ENCODE results near the gene DQX1.

Gene DQX1

DNA sequence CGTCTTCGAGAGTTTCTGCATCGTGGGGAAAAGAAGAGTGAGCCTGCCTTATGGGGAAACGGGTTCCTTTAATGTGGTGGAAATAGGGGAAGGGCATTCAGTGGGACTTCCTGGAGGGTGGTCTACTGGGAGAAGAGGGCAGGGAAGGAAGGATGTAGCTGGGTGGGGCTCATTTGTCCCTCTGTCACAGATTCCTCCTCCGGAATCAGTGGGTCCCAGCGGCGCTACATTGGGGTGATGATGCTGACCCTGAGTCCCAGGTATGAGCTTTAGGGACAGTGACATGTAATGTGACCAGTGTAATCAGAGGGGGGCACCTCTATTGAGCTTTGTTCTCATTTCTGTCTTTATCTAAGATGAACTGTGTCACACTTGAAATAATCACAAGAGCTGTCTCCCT is 5.6 kb upstream of the DQX1 start:
- DNase-seq, result no peak

DNA sequence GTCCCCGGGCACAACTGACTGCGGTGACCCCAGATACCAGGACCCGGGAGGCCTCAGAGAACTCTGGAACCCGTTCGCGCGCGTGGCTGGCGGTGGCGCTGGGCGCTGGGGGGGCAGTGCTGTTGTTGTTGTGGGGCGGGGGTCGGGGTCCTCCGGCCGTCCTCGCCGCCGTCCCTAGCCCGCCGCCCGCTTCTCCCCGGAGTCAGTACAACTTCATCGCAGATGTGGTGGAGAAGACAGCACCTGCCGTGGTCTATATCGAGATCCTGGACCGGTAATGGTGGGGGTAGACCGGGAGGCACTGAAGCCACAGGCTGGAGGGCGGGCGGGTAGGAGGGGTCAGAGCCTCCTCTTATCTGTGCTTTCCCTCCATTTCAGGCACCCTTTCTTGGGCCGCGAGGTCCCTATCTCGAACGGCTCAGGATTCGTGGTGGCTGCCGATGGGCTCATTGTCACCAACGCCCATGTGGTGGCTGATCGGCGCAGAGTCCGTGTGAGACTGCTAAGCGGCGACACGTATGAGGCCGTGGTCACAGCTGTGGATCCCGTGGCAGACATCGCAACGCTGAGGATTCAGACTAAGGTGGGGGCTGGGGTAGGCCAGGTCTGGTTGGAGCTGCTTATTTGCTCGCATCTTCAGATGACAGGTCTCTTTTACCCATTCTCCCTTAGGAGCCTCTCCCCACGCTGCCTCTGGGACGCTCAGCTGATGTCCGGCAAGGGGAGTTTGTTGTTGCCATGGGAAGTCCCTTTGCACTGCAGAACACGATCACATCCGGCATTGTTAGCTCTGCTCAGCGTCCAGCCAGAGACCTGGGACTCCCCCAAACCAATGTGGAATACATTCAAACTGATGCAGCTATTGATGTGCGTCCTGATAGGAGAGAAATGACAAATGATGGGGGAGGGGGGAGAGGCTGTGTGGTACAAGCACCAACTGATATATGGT is 4.5 kb upstream of the DQX1 start:
- DNase-seq, result peak; percentile 99

DNA sequence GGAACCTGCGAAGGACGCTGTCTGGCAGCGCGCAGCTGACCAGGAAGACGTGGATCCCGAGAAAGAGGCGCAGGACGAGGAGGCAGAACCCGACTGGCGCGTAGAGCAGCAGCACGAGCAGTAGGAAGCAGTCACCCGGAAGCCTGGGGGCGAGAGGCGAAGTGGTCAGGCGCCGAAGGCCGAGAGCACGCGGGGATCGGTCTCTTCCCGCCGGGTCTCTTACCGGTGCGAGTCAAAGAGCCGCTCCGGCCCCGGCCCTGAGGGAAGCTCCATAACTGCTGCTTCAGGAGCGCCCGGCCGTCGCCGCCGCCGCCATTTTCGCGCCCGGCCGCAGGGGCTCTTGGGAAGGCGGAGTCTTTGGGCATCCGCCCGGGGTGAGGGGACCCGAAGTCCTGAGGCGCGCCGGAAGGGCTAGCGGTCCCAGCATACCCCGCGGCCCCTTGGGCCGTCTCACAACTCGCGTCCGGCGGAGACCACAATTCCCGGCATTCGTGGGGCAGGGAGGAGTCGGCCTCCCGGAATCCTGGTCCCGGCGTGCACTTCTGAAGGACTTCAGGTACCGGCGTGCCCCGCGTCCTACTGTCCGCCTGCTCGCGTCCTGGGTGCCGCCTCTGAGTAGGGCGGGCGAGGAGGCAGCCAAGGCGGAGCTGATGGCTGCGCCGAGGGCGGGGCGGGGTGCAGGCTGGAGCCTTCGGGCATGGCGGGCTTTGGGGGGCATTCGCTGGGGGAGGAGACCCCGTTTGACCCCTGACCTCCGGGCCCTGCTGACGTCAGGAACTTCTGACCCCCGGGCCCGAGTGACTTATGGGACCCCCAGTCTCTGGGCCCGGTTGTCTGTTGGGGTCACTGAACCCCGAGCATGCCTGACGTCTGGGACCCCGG is 3.6 kb upstream of the DQX1 start, which contains the start of the genes AUP1 and HTRA2:
TSS of gene AUP1 (minus strand) at position 350 of the 882 bp plus-strand sequence. CDS start at position 273, 77 bp downstream.
TSS of gene HTRA2 (plus strand) at position 577 of the 882 bp plus-strand sequence. CDS start at position 651, 74 bp downstream.
- DNase-seq, result peak; percentile 99

DNA sequence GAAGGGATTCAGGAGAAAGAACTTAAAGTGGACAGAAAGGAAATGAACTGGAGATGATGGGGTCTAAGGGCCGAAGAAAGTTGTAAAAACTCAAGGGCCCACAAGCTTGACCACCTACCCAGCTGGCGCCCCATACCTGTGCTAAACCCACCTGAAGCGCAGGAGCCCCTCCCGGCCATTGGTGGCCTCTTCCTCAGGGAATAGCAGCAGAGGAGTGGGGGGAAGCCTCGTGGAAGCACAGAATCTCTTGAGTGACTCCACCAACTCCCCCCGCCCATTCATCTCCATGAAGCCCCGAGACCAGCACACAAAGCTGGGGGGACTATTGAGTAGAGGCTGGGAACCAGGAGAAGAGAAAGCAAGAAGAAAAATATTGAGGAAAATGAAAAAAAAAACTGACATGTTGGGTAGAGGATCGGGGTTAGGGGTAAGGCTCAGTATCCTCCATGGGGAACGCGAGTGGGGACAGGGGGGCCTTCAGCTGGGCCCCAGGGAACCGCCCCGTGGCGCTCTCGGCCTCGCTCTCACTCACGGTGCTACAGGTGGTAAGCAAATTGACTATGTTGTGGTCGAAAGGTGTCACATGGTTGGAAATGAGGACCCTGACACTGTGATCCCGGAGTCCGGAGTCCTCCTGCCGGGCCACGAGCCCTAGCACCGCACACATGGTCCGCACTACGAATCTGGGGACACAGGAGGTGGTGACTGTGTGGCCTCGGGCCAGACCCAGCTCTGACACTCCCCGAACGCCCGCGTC is 2.7 kb upstream of the DQX1 start:
- DNase-seq, result no peak

GRCh38 chr2:74527741-74528140 is 1.7 kb upstream of the DQX1 start:
- no peak for DNase-seq

- no peak for DNase-seq
These were observed 709 bp upstream of the DQX1 start for GRCh38 chr2:74526649-74527230.

DNA sequence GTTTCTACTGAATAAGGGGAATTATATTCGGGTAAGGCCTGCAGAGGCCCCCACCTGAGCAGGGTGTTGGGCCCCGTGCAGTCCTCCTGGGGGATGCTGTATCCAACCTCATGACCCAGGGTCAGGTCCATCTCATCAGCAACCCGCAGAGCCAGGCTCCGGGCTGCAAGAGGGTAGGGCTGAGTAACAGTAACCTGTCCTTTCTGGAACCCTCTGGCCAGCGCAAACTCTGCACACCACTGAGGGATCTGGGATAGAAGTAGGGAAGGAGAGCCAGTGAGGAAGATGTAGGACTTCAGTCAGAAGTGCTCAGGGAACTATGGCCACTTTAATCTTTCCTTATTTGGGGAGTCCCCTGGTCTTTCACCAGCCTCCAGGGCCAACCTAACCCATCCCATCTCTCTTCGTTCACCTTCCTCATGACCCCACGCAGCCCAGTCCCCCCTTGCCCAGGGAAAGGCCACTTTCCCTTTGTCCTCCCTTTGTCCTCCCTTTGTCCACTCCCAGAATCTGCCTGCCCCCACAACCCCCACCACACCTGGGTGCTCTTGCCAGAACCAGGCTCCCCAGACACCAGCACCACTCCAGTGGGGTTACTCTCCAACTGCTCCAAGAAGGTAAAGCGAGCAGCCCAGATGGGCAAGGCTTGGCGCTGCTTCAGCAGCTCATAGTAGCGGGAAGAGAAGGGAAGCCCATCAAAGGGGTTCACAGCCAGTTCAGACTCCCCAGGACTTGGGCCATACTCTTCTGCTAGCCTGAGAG is 895 bp downstream of the DQX1 start:
- DNase-seq, result no peak

DNA sequence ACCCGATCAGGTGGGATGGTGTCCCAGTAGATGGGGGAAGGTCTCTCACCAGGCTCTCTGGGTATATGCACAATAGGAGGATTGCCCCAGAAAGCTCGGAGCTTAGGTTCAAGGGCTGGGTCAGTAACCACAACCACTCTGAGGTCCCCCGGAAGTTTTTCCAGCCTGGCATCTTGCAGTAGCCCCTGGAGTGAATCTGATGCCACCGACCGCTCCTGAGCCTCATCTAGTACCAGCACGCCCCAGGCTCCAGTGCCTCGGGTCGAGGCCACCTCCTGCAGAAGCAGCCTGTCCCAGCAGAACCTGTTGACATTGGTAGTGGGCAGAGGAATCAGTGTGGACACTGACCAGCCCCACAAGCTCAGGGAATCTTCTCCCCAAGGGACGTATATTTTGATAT is 2.0 kb downstream of the DQX1 start:
- no peak for DNase-seq

GRCh38 chr2:74522516-74522915 is 3.5 kb downstream of the DQX1 start:
- DNase-seq, result no peak

- DNase-seq, result no peak
These were observed 9.4 kb downstream of the DQX1 start for GRCh38 chr2:74516650-74517049.

GRCh38 chr2:74515981-74516633 is 9.9 kb downstream of the DQX1 start:
- DNase-seq, result peak; percentile 81

DNA sequence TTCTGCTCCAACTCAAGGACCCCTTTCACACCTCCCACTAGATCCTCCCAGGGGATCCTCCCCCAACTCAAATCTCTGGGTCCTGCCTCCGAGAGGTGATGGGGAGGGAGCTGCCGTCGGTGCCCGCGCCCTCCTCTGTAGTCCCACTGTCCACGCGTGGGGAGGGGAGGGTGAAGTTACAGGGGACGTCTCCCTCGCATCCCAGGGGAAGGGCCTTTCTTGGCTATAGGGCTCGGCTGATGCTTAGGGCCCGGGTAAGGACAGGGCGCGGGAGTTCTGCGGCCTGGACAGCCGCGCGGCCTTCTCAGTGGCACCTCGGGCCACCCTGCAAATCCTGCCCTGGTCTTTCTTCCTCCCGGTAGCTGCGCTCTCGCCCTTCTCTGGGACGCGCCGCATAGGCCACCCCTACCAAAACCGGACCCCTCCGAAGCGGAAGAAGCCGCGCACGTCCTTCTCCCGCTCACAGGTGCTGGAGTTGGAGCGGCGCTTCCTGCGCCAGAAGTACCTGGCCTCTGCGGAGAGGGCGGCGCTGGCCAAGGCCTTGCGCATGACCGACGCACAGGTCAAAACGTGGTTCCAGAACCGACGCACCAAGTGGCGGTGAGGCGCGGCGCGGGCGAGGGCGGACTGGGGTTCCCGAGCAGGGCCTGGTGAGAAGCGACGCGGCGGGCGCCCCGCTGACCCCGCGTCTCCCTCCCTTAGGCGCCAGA is 10.6 kb downstream of the DQX1 start:
- no peak for DNase-seq

- no peak for DNase-seq
These were observed 11.4 kb downstream of the DQX1 start, which contains the start of gene TLX2 for GRCh38 chr2:74514368-74515270. Gene TLX2 (plus strand): TSS chr2:74514450. CDS start chr2:74514807, 357 bp downstream.

- no peak for DNase-seq
These were observed 12.2 kb downstream of the DQX1 start for GRCh38 chr2:74513605-74514367.

- no peak for DNase-seq
These were observed 13.1 kb downstream of the DQX1 start for GRCh38 chr2:74512744-74513604.

DNA sequence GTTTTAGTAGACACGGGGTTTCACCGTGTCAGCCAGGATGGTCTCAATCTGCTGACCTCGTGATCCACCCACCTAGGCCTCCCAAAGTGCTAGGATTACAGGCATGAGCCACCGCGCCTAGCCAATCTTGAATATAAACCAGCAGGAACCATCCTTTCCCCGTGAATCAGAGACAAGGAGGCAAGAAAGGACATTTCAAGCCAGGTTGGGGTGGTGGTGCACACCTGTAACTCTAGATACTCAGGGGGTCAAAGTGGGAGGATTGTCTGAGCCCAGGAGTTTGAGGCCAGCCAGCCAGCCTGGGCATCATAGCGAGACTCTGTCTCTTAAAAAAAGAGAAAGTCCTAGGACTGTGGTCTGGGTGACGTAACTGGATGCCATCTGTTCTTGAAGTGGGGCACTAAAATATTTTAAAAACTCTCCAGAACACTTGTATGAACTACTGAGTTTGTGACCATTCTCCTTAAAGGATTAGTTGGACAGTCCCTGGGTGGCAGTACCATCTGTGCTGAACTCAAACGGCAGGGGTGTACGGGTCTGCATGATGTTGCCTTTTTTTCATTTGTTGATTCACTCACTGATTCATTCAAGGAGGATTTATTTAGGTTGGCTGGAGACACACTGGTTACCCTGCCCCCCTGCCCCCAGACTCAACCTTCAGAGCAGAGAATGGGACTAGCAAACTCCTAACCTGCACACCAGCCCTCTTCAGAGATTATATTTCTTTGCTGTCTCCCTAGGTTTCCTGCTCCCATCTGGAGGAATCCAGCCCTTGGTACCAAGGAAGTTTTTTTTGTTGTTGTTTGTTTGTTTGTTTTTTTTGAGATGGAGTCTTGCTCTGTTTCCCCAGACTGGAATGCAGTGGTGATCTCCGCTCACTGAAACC is 14.7 kb downstream of the DQX1 start:
- DNase-seq, result no peak

All from hematopoietic multipotent progenitor cell treated with erythropoietin and hydrocortisone succinate and interleukin-3 and kit ligand, for 8 days (in vitro differentiated cells).